GM12878 (cell line): ENCODE measurements around the gene RAB12. TPM values are rescaled to one million over a fixed set of nuclear protein-coding genes. Genes with fewer than 3 reads are reported as not detected.

ENCODE experiments used
- ATAC-seq: fragments of 200-7000 bp; cut with Tn5 transposase; 3 replicates; pipeline ENCODE4 v1.9.1; 2020; ENCODE audit warnings: mild to moderate bottlenecking, moderate library complexity
- BruUV-seq: library from RNA; stranded (reverse); fragments of 400-500 nt; replicated peaks from 2 replicates; lab custom pipeline; 2021; lab: Mats Ljungman, UMichigan
- CTCF ChIA-PET: fragments of 300-600 bp; sonication (Branson Sonifier 250); formaldehyde crosslinking; extraction: SDS; loops from one replicate; lab custom pipeline; 2021; ENCODE audit warnings: inconsistent platforms; lab: Yijun Ruan, JAX
- POLR2A ChIA-PET: fragments of 350-600 bp; formaldehyde crosslinking; extraction: SDS; loops from one replicate; lab custom pipeline; 2021; ENCODE audit warnings: inconsistent platforms; lab: Charles Lee
- RAD21 ChIA-PET: fragments of 300-600 bp; sonication (Branson Sonifier 250); formaldehyde crosslinking; loops from one replicate; lab custom pipeline; 2023; ENCODE audit warnings: antibody characterized with exemption; ENCODE audit not compliant: unreplicated experiment; lab: Charles Lee
- SMC1A ChIA-PET: fragments of 300-600 bp; sonication (Branson Sonifier 250); formaldehyde crosslinking; loops from one replicate; lab custom pipeline; 2023; ENCODE audit not compliant: unreplicated experiment, uncharacterized antibody; lab: Charles Lee
- DNase-seq: peaks from one replicate; pipeline ENCODE4 v3.0.0-alpha.2; 2011; ENCODE audit warnings: low read depth, low spot score
- FAIRE-seq: peaks from 3 replicates; lab custom pipeline; 2011; peaks lifted over from hg19 to GRCh38; lab: Jason Lieb, UNC
- H2AFZ ChIP-seq: 2 replicates; pipeline ENCODE4 v1.6.0; 2011; ENCODE audit warnings: low read depth, low read length, control low read depth; ENCODE audit not compliant: control insufficient read depth
- H3K27ac ChIP-seq: 2 replicates; pipeline ENCODE4 v1.5.1; 2011; ENCODE audit warnings: control low read depth; ENCODE audit not compliant: control insufficient read depth, insufficient read depth
- H3K27me3 ChIP-seq, 2 experiments: replicated peaks in 1 of 2; 2 replicates each; pipeline versions ENCODE4 v1.6.0 to v1.6.1; 2011; ENCODE audit warnings: low read length in 1 of 2; ENCODE audit not compliant: control insufficient read depth in 2 of 2, insufficient read depth in 2 of 2
- H3K36me3 ChIP-seq, 2 experiments: 2 replicates each; pipeline ENCODE4 v1.5.1; 2011; ENCODE audit warnings: low read length in 1 of 2; ENCODE audit not compliant: control insufficient read depth in 2 of 2, insufficient read depth in 2 of 2
- H3K4me1 ChIP-seq: 2 replicates; pipeline ENCODE4 v1.6.1; 2011; ENCODE audit warnings: mild to moderate bottlenecking, low read length, moderate library complexity, mixed read lengths; ENCODE audit not compliant: control insufficient read depth, insufficient read depth
- H3K4me2 ChIP-seq: 2 replicates; pipeline ENCODE4 v1.6.0; 2011; ENCODE audit warnings: control low read depth; ENCODE audit not compliant: control insufficient read depth, insufficient read depth
- H3K4me3 ChIP-seq: fragments of 200-600 bp; sonication (generic); 2 replicates; pipeline ENCODE4 v1.5.1; 2016
- H3K79me2 ChIP-seq: 2 replicates; pipeline ENCODE4 v1.6.0; 2011; ENCODE audit warnings: low read length; ENCODE audit not compliant: control insufficient read depth, insufficient read depth
- H3K9ac ChIP-seq: 2 replicates; pipeline ENCODE4 v1.8.0; 2011; ENCODE audit warnings: low read length, control low read depth, mixed read lengths; ENCODE audit not compliant: control insufficient read depth, insufficient read depth
- H3K9me3 ChIP-seq: replicated peaks from 3 replicates; pipeline ENCODE4 v1.5.1; 2011; ENCODE audit warnings: mild to moderate bottlenecking, low read length; ENCODE audit not compliant: control insufficient read depth, insufficient read depth
- H4K20me1 ChIP-seq: 2 replicates; pipeline ENCODE4 v1.6.0; 2011; ENCODE audit not compliant: control insufficient read depth, insufficient read depth
- BACH1 ChIP-seq: fragments of 450-650 bp; IDR thresholded peaks from 2 replicates; pipeline ENCODE4 v1.6.1; 2017; ENCODE audit warnings: mild to moderate bottlenecking, borderline replicate concordance
- CHD2 ChIP-seq: IDR thresholded peaks from 2 replicates; pipeline ENCODE4 v1.6.1; 2011; ENCODE audit warnings: low read depth, low read length, improper control_type of control experiment, borderline replicate concordance
- EP300 ChIP-seq, 2 experiments: fragments of 150-350 bp in 1 of 2; IDR thresholded peaks; 2 replicates each; pipeline ENCODE4 v1.6.1; 2011 to 2012; ENCODE audit warnings: low read depth in 2 of 2, low read length in 2 of 2, borderline replicate concordance in 1 of 2, improper control_type of control experiment in 1 of 2, inconsistent platforms in 1 of 2; ENCODE audit not compliant: control insufficient read depth in 1 of 2
- EZH2 ChIP-seq: IDR thresholded peaks from 2 replicates; pipeline ENCODE4 v1.6.1; 2012; ENCODE audit warnings: low read depth, mild to moderate bottlenecking, control low read depth, inconsistent platforms, low read length, borderline replicate concordance; ENCODE audit not compliant: control insufficient read depth
- FOXK2 ChIP-seq: fragments of 450-650 bp; IDR thresholded peaks from 2 replicates; pipeline ENCODE4 v1.6.1; 2017; ENCODE audit warnings: mild to moderate bottlenecking, moderate library complexity
- JUNB ChIP-seq: IDR thresholded peaks from 2 replicates; pipeline ENCODE4 v1.6.1; 2016; ENCODE audit warnings: antibody characterized with exemption, mild to moderate bottlenecking
- JUND ChIP-seq: IDR thresholded peaks from 2 replicates; pipeline ENCODE4 v1.6.1; 2012; ENCODE audit warnings: low read depth, mild to moderate bottlenecking, low read length, improper control_type of control experiment, moderate library complexity
- MAX ChIP-seq: IDR thresholded peaks from 2 replicates; pipeline ENCODE4 v1.6.1; 2012; ENCODE audit warnings: low read depth, low read length, improper control_type of control experiment
- NFIC ChIP-seq: IDR thresholded peaks from 2 replicates; pipeline ENCODE4 v1.6.1; 2012; ENCODE audit warnings: low read depth, mild to moderate bottlenecking, inconsistent platforms, low read length, moderate library complexity
- NR2C2 ChIP-seq: IDR thresholded peaks from 2 replicates; pipeline ENCODE4 v1.6.1; 2011; ENCODE audit warnings: borderline replicate concordance, low read depth; ENCODE audit not compliant: control insufficient read depth, insufficient read length
- POU2F2 ChIP-seq: IDR thresholded peaks from 3 replicates; pipeline ENCODE4 v1.6.1; 2011; ENCODE audit warnings: low read depth, mild to moderate bottlenecking, low read length, borderline replicate concordance
- RFX5 ChIP-seq: IDR thresholded peaks from 2 replicates; pipeline ENCODE4 v1.6.1; 2011; ENCODE audit warnings: low read depth, low read length, improper control_type of control experiment
- ZZZ3 ChIP-seq: IDR thresholded peaks from 2 replicates; pipeline ENCODE4 v1.6.1; 2011; ENCODE audit warnings: low read depth; ENCODE audit not compliant: control insufficient read depth, insufficient read length
- WGBS: methylation state at CpG from one replicate; pipeline ENCODE4 v1.1.6; 2016; ENCODE audit warnings: low lambda C conversion rate; ENCODE audit not compliant: insufficient replicate concordance, insufficient coverage; ENCODE audit errors: missing lambda C conversion rate; 5-methylcytosine and 5-hydroxymethylcytosine counted together
- in situ Hi-C: fragments of 300-500 bp; cut with MboI; formaldehyde crosslinking; loops from 9 replicates; pipeline ENCODE4 v1.14.3; 2018; ENCODE audit warnings: mixed read lengths
- intact Hi-C: fragments of 100-400 bp; cut with micrococcal nuclease; formaldehyde crosslinking; loops from one replicate; pipeline ENCODE4 v1.14.2; 2022; ENCODE audit not compliant: unreplicated experiment
- polyA plus RNA-seq, 11 experiments: library from polyadenylated mRNA; depleted of rRNA in 4 of 11; unstranded in 6 of 11; stranded (reverse) in 5 of 11; fragments of >200 nt; fragmentation: Nextera tagmentation in 4 of 11; fragmentation: Illumina TruSeq in 1 of 11; extraction: Ambion mirVana in 4 of 11; extraction: Trizol in 1 of 11; gene quantifications; 1 replicate in 1 of 11; 2 replicates in 10 of 11; pipeline versions ENCODE4 v1.2.1 to v1.2.3, GENCODE V29; 2011 to 2016; ENCODE audit warnings: inconsistent platforms in 2 of 11, missing spikeins in 2 of 11, low read depth in 1 of 11
- total RNA-seq, 4 experiments: library from RNA; depleted of rRNA in 3 of 4; stranded (reverse); fragments of >200 nt in 3 of 4; fragmentation: Illumina TruSeq in 1 of 4; extraction: Trizol in 1 of 4; gene quantifications; 2 replicates each; pipeline versions ENCODE4 v1.2.1 to v1.2.3, GENCODE V29; 2013 to 2021

The RAB12 gene
- total and polyA plus RNA-seq, 10 of the 15 experiments (the other 5 are each of a cell fraction or from before 2014, with no cell fraction given) = 0.71 to 29.8 (median 14.0) TPM

GRCh38 chr18:8627540-8627939, 18.3 kb downstream of the RAB12 start:
- no TSS peak for BruUV-seq
- FAIRE-seq = no peak
- H3K79me2 ChIP-seq = peaks cover 27% of the 10 kb centered on the region
- TF ChIP-seq RFX5 (no peak), FOXK2 (no peak), EZH2 (no peak), MAX (no peak), NR2C2 (no peak), POU2F2 (no peak), JUND (no peak), NFIC (no peak), BACH1 (no peak), EP300 (IDR thresholded peaks at IDR 0.05; ENCODE audit: borderline replicate concordance in 1 of 2, control insufficient read depth in 1 of 2, low read depth in 2 of 2, low read length in 2 of 2) (no peak), ZZZ3 (no peak), JUNB (no peak), CHD2 (no peak)
- CTCF ChIA-PET = no interaction called here
- H3K4me1 ChIP-seq = peaks cover 8% of the 10 kb centered on the region
- ATAC-seq = no peak
- no peak overlapping the region for H3K27ac ChIP-seq
- RAD21 ChIA-PET = no interaction called here
- no peak for DNase-seq
- H3K9me3 ChIP-seq = no peaks in the 10 kb centered on the region
- intact Hi-C loops = no loop called here
- no peak overlapping the region for H3K4me3 ChIP-seq
- in situ Hi-C loops = loop anchor here (25.0 kb wide), 1 partner anchor 1415 kb away; no protein-coding TSS in a partner anchor
- H3K36me3 ChIP-seq = peaks cover 11 to 25% of the 10 kb centered on the region in 2 experiments
- no peaks in the 10 kb centered on the region; the same call in 1 of the 2 replicates for H4K20me1 ChIP-seq
- H3K27me3 ChIP-seq = no peaks in the 10 kb centered on the region
- SMC1A ChIA-PET = no interaction called here
- no peak overlapping the region for H2AFZ ChIP-seq
- no peak overlapping the region for H3K9ac ChIP-seq
- 98% methylated on average over 4 of the region's 4 CpGs for WGBS
- POLR2A ChIA-PET = no interaction called here
- H3K4me2 ChIP-seq = no peak overlapping the region
